GM23338 (cell line): Measurements from ENCODE around the gene GRIK2. TPM values are rescaled to one million over a fixed set of nuclear protein-coding genes. Genes with fewer than 3 reads are reported as not detected.

ENCODE experiments used
- ATAC-seq: fragments of 200-7000 bp; cut with Tn5 transposase; 3 replicates; pipeline ENCODE4 v1.9.1; 2020
- DNase-seq: peaks from one replicate; pipeline ENCODE4 v3.0.0-alpha.2; 2015; ENCODE audit warnings: low spot score
- H2AFZ ChIP-seq: fragments of 200-600 bp; sonication (generic); 2 replicates; pipeline ENCODE4 v1.8.0; 2016; ENCODE audit warnings: antibody characterized with exemption, mild to moderate bottlenecking, moderate library complexity
- H3F3A ChIP-seq: fragments of 200-600 bp; sonication (generic); replicated peaks from 2 replicates; pipeline ENCODE4 v1.8.0; 2017; ENCODE audit warnings: antibody characterized with exemption, mixed run types, low read depth
- H3K27ac ChIP-seq: fragments of 200-600 bp; sonication (generic); 2 replicates; pipeline ENCODE4 v1.6.1; 2016; ENCODE audit warnings: low read depth
- H3K27me3 ChIP-seq: fragments of 200-600 bp; sonication (generic); 2 replicates; pipeline ENCODE4 v1.8.0; 2016; ENCODE audit warnings: mild to moderate bottlenecking, mixed run types, moderate library complexity; ENCODE audit not compliant: insufficient read depth
- H3K36me3 ChIP-seq: fragments of 200-600 bp; sonication (generic); 2 replicates; pipeline ENCODE4 v1.8.0; 2016; ENCODE audit warnings: mild to moderate bottlenecking; ENCODE audit not compliant: insufficient read depth
- H3K4me1 ChIP-seq: fragments of 200-600 bp; sonication (generic); 2 replicates; pipeline ENCODE4 v1.8.0; 2016; ENCODE audit warnings: mild to moderate bottlenecking, moderate library complexity; ENCODE audit not compliant: insufficient read depth
- H3K4me2 ChIP-seq: fragments of 200-600 bp; sonication (generic); 2 replicates; pipeline ENCODE4 v1.7.1; 2017; ENCODE audit warnings: mixed run types
- H3K4me3 ChIP-seq: fragments of 200-600 bp; sonication (generic); 2 replicates; pipeline ENCODE4 v1.6.1; 2016; ENCODE audit warnings: mixed run types
- H3K79me2 ChIP-seq: fragments of 200-600 bp; sonication (generic); replicated peaks from 2 replicates; pipeline ENCODE4 v1.8.0; 2017; ENCODE audit warnings: mild to moderate bottlenecking; ENCODE audit not compliant: insufficient read depth
- H3K9me2 ChIP-seq: fragments of 200-600 bp; sonication (generic); 2 replicates; pipeline ENCODE4 v1.8.0; 2017; ENCODE audit not compliant: insufficient read depth
- H4K20me1 ChIP-seq: fragments of 200-600 bp; sonication (generic); replicated peaks from 2 replicates; pipeline ENCODE4 v1.8.0; 2017; ENCODE audit warnings: mild to moderate bottlenecking; ENCODE audit not compliant: insufficient read depth
- H3K27ac Mint-ChIP-seq: 2 replicates; pipeline ENCODE4 v1.8.0; 2020; ENCODE audit warnings: inconsistent platforms, mild to moderate bottlenecking, moderate library complexity, mixed read lengths
- H3K27me3 Mint-ChIP-seq: 3 replicates; pipeline ENCODE4 v1.8.0; 2022; ENCODE audit warnings: low read depth, mild to moderate bottlenecking, moderate library complexity, mixed read lengths, inconsistent platforms; ENCODE audit not compliant: insufficient read depth, poor library complexity
- H3K36me3 Mint-ChIP-seq: 3 replicates; pipeline ENCODE4 v1.8.0; 2021; ENCODE audit warnings: low read depth, mild to moderate bottlenecking, inconsistent platforms, moderate library complexity, mixed read lengths
- H3K4me1 Mint-ChIP-seq: 3 replicates; pipeline ENCODE4 v1.8.0; 2020; ENCODE audit warnings: mild to moderate bottlenecking, inconsistent platforms, mixed read lengths
- H3K4me3 Mint-ChIP-seq: 3 replicates; pipeline ENCODE4 v1.8.0; 2021; ENCODE audit warnings: moderate library complexity, mild to moderate bottlenecking, inconsistent platforms, mixed read lengths
- H3K9me3 Mint-ChIP-seq: 3 replicates; pipeline ENCODE4 v1.8.0; 2020; ENCODE audit warnings: moderate library complexity, mild to moderate bottlenecking, inconsistent platforms, mixed read lengths
- CTCF ChIP-seq, 2 experiments: fragments of 200-600 bp in 1 of 2; sonication (generic) in 1 of 2; conservative IDR thresholded peaks; 2 replicates each; pipeline versions ENCODE4 v1.5.1 to v1.6.1; 2016 to 2017; ENCODE audit warnings: antibody characterized with exemption in 2 of 2, low read depth in 2 of 2, mild to moderate bottlenecking in 2 of 2, moderate library complexity in 1 of 2
- EZH2 ChIP-seq: fragments of 200-600 bp; sonication (generic); IDR thresholded peaks from one replicate; pipeline ENCODE4 v1.8.0; 2017; ENCODE audit warnings: antibody characterized with exemption, mild to moderate bottlenecking, low read depth; ENCODE audit not compliant: unreplicated experiment
- EZH2phosphoT487 ChIP-seq: fragments of 200-600 bp; sonication (generic); IDR thresholded peaks from one replicate; pipeline ENCODE4 v1.8.1; 2018; ENCODE audit warnings: antibody characterized with exemption; ENCODE audit not compliant: unreplicated experiment
- JUNB ChIP-seq: IDR thresholded peaks from one replicate; pipeline ENCODE4 v1.6.1; 2016; ENCODE audit warnings: antibody characterized with exemption; ENCODE audit not compliant: unreplicated experiment
- REST ChIP-seq: IDR thresholded peaks from one replicate; pipeline ENCODE4 v1.6.1; 2018; ENCODE audit warnings: antibody characterized with exemption; ENCODE audit not compliant: unreplicated experiment
- STAT1 ChIP-seq: IDR thresholded peaks from one replicate; pipeline ENCODE4 v1.6.1; 2016; ENCODE audit warnings: antibody characterized with exemption; ENCODE audit not compliant: unreplicated experiment
- ZNF114 ChIP-seq: fragments of 250-450 bp; sonication (Bioruptor Pico); IDR thresholded peaks from 2 replicates; pipeline ENCODE4 v1.5.0; 2020; ENCODE audit warnings: mild to moderate bottlenecking, moderate library complexity
- polyA plus RNA-seq: library from polyadenylated mRNA; unstranded; fragments of >200 nt; fragmentation: Nextera tagmentation; extraction: Ambion mirVana; gene quantifications from 2 replicates; pipeline ENCODE4 v1.2.1, GENCODE V29; 2016
- total RNA-seq: library from RNA; depleted of rRNA; stranded (reverse); fragments of >200 nt; shearing (Covaris generic); gene quantifications from 2 replicates; pipeline ENCODE4 v1.2.3, GENCODE V29; 2014

Gene GRIK2
- total and polyA plus RNA-seq, 2 experiments from 2014 or later: 0.73 to 3.0 TPM

DNA sequence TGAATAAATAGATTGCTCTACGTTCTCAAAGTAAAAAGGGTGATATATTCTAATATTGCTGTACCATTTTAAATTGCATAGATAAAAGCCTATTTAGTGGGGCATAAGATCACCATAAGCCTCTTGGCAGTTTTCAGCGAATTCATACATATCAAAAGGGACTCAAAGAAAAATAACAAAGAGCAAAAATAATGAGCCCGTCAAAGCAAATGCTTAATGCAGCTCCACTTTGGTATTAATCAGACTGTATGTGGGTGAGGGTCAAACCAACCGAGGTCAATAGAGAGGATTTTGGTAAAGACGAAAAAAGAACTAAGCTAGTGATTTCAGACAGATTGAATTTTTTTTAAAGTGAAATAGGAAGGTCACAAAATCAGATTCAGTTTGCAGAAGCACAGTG is 598.8 kb downstream of the GRIK2 start (continued):
- TF ChIP-seq REST (no peak), EZH2 (no peak), EZH2phosphoT487 (no peak), STAT1 (no peak)

- no peaks in the 10 kb centered on the region for H4K20me1 ChIP-seq
- no peak overlapping the region for H3K27ac ChIP-seq
- ATAC-seq: no peak
- H3K4me2 ChIP-seq: no peak overlapping the region
- Mint-ChIP-seq H3K36me3 (no peaks in the 10 kb centered on the region), H3K27me3 (no peaks in the 10 kb centered on the region), H3K4me1 (peaks cover 5% of the 10 kb centered on the region; the same call in 2 of the 3 replicates), H3K4me3 (no peak overlapping the region), H3K9me3 (no peaks in the 10 kb centered on the region), H3K27ac (no peak overlapping the region; the same call in 1 of the 2 replicates)
- H3K4me3 ChIP-seq: no peak overlapping the region
- no peaks in the 10 kb centered on the region for H3K36me3 ChIP-seq
- H3F3A ChIP-seq: no peaks in the 10 kb centered on the region
- no peaks in the 10 kb centered on the region for H3K27me3 ChIP-seq
- no peaks in the 10 kb centered on the region for H3K4me1 ChIP-seq
- H2AFZ ChIP-seq: no peak overlapping the region
- H3K9me2 ChIP-seq: no peaks in the 10 kb centered on the region
- DNase-seq: no peak
- H3K79me2 ChIP-seq: no peaks in the 10 kb centered on the region
- no peak for TF ChIP-seq EZH2
These were observed 601.0 kb downstream of the GRIK2 start for GRCh38 chr6:101994521-101994920.

- Mint-ChIP-seq H3K4me3 (no peak overlapping the region), H3K27me3 (peaks cover 4% of the 10 kb centered on the region), H3K4me1 (peaks cover 5% of the 10 kb centered on the region; the same call in 1 of the 3 replicates), H3K36me3 (no peaks in the 10 kb centered on the region), H3K9me3 (no peaks in the 10 kb centered on the region), H3K27ac (peak overlapping the region; percentile 44; the same call in 1 of the 2 replicates)
- Histone ChIP-seq H3K79me2 (no peaks in the 10 kb centered on the region), H3K36me3 (no peaks in the 10 kb centered on the region), H2AFZ (no peak overlapping the region), H3K9me2 (no peaks in the 10 kb centered on the region), H3K27ac (no peak overlapping the region), H4K20me1 (no peaks in the 10 kb centered on the region), H3K27me3 (no peaks in the 10 kb centered on the region), H3F3A (no peaks in the 10 kb centered on the region), H3K4me1 (no peaks in the 10 kb centered on the region), H3K4me3 (no peak overlapping the region), H3K4me2 (no peak overlapping the region)
- DNase-seq (no peak), ATAC-seq (no peak)
- no peak for TF ChIP-seq ZNF114 (CRISPR knock-in tag)
- TF ChIP-seq JUNB: no peak
- no peak for TF ChIP-seq CTCF (conservative IDR thresholded peaks at IDR 0.05; ENCODE audit: low read depth in 2 of 2)
These were observed 621.9 kb downstream of the GRIK2 start for GRCh38 chr6:102015431-102015830.
